Eye (tissue), 1 donor: ENCODE measurements around the gene ZNF622.

Source experiments
- DNase-seq: peaks from one replicate; pipeline ENCODE4 v3.0.0-alpha.2; 2015

The ZNF622 gene

DNA sequence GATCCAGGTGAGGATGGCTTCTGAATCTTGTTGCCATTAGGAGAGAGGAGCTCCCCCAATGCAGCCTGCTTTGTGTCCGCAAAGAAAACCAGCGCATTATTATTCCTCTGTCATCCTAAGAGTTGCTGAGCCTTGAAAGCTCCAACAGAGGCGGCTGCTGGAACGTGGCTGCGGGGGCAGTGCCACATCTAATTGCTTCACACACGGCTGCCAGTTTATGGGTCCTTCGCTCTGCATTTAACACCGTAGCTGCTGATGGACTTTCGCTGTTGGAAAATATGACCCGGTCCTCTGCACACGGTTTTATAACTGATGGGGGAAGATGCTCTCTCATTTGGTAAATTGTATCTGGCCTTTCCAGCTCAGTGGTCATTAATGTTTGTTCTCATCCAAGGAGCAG lies 38.0 kb downstream of the ZNF622 start:
- DNase-seq: peak; percentile 89

GRCh38 chr5:16418471-16418922 lies 47.1 kb downstream of the ZNF622 start:
- peak; percentile 34 for DNase-seq

GRCh38 chr5:16417398-16418074 lies 48.1 kb downstream of the ZNF622 start:
- no peak for DNase-seq

GRCh38 chr5:16414861-16415260 lies 50.7 kb downstream of the ZNF622 start:
- no peak for DNase-seq

DNA sequence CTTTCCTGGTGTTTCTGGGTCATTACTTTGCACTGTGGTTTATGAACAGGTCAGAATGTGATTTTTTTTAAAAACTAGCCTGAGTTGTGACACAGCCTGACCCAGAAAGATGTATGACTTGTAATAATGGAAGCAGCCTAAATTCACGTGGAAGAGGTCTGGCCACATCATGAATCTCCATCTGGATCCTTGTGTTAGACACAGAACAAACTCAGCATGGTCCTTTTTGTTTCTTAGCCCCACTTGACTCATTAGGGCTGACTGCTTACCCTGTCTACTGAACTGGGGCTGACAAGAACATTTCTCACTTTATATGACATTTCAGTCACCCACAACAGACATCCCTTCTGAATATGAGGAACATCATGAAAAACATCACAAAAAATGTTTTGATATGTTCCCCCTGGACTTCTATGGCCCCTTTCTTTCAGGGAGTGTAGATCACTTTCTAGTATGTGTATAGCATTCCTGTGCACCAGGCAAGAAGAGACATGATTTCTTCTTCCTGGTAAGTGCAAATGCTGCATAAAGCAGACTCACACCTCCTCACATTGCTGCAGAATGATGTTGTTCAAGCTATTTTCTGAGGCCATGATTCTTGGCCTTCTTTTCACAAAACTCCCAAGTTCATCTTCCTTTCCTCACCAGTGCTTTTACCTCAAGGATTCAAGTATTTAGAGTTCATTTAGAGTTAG lies 52.3 kb downstream of the ZNF622 start:
- DNase-seq: no peak

- DNase-seq: no peak
Measured at GRCh38 chr5:16412556-16412955, 53.0 kb downstream of the ZNF622 start.

DNA sequence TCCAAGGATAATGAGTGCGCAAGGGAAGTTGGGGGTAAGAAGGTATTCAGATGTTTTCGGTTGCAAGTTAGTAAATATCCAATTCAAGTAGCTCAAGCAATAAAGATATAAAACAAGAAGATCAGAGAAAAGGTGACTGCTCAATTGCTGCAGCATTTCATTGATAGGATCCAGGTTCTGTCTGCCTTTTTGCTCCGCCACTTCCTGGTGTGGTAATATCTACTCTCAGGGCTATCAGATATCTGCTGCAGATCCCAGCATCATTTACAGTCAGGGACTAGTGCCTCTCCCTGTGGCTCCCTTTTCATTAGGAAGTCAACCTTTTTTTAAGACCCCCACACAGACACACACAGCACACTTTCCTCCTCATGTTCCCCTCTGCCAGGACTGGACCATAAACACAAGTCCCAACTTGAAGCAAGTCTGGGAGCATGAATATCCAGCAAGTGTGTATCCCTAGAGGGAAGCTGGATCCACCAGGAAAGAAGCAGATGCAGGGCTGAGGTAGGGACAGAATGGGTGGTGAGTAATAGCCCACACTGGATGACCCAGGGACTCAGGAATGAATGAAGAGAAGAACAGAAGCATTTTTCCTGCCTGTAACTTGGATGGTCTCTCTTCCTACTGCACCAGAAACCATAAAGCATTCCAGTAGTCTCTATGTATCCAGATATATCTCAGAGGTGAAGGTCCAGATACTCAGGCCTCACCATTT lies 53.7 kb downstream of the ZNF622 start:
- DNase-seq: no peak

- DNase-seq: no peak
Measured at GRCh38 chr5:16411235-16411634, 54.4 kb downstream of the ZNF622 start.

DNA sequence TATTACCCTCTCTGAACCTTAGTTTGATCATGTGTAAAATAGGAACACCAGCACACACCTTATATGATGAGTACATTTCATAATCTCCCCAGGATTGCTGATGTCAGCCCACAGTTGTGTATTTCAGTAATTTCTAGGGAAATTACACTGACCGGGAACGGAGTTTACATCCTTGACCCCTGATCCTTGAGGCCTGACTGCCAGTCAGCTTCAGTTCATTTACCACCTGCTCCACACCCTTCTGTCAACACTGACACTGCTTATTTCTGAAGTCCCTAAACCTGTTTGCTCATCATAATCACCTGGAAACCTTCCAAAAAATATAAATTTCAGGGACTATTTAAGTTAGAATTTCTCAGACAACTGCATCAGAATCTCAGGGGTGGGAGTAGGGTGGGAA lies 55.3 kb downstream of the ZNF622 start:
- DNase-seq: no peak

GRCh38 chr5:16406630-16407029 lies 59.0 kb downstream of the ZNF622 start:
- no peak for DNase-seq

GRCh38 chr5:16406023-16406422 lies 59.6 kb downstream of the ZNF622 start:
- no peak for DNase-seq
